GM10266 (cell line): ENCODE data around the gene SCLT1.

Experiments used
- DNase-seq: peaks from one replicate; pipeline ENCODE4 v3.0.0; 2012; ENCODE audit errors: extremely low spot score
- TF ChIP-seq, protein P1 (sequence below): IDR thresholded peaks from 2 replicates; pipeline ENCODE4 v1.5.1; 2012; ENCODE audit warnings: mild to moderate bottlenecking, low read depth; ENCODE audit not compliant: control insufficient read depth, insufficient read depth; ENCODE audit errors: missing control alignments

SCLT1 gene

DNA sequence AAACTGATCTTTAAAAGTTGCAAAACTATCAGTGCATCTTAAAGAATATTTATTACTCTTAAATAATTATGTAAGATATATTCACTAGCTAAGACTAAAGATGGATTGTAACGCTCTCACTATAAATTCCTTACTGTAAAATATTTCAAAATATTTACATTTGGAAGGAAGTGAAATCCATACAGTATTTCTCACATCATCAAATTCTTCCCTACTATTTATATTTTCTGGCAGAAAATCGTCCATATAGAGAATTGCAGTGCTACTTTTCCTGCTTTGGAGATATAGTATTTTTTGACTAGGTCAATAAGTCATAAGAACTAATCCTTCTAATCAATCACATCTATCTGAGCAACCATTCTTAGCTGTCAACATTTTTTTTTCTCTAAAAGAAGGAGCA is 52.9 kb downstream of the SCLT1 start:
- DNase-seq, result no peak
- TF ChIP-seq, protein P1, sequence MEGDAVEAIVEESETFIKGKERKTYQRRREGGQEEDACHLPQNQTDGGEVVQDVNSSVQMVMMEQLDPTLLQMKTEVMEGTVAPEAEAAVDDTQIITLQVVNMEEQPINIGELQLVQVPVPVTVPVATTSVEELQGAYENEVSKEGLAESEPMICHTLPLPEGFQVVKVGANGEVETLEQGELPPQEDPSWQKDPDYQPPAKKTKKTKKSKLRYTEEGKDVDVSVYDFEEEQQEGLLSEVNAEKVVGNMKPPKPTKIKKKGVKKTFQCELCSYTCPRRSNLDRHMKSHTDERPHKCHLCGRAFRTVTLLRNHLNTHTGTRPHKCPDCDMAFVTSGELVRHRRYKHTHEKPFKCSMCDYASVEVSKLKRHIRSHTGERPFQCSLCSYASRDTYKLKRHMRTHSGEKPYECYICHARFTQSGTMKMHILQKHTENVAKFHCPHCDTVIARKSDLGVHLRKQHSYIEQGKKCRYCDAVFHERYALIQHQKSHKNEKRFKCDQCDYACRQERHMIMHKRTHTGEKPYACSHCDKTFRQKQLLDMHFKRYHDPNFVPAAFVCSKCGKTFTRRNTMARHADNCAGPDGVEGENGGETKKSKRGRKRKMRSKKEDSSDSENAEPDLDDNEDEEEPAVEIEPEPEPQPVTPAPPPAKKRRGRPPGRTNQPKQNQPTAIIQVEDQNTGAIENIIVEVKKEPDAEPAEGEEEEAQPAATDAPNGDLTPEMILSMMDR, result no peak

DNA sequence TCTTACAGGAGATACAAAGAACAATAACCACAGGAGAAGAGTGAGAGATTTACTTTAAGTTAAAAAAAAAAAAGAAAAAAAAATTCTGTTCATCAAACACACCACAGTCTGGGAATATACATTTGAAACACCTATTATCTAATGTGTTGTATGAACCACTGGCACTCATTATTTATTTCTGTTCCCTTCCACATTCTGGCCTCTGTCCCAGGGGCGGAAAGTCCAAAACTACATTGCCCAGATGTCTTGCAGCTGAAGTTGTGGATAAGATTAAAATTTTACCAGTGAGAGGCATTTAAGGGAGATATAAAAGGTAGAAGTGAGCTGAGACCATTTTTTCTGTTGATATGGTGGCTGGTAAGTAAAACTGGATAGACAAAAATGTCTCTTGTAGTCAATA is 56.2 kb downstream of the SCLT1 start:
- TF ChIP-seq, protein P1, result no peak
- no peak for DNase-seq

DNA sequence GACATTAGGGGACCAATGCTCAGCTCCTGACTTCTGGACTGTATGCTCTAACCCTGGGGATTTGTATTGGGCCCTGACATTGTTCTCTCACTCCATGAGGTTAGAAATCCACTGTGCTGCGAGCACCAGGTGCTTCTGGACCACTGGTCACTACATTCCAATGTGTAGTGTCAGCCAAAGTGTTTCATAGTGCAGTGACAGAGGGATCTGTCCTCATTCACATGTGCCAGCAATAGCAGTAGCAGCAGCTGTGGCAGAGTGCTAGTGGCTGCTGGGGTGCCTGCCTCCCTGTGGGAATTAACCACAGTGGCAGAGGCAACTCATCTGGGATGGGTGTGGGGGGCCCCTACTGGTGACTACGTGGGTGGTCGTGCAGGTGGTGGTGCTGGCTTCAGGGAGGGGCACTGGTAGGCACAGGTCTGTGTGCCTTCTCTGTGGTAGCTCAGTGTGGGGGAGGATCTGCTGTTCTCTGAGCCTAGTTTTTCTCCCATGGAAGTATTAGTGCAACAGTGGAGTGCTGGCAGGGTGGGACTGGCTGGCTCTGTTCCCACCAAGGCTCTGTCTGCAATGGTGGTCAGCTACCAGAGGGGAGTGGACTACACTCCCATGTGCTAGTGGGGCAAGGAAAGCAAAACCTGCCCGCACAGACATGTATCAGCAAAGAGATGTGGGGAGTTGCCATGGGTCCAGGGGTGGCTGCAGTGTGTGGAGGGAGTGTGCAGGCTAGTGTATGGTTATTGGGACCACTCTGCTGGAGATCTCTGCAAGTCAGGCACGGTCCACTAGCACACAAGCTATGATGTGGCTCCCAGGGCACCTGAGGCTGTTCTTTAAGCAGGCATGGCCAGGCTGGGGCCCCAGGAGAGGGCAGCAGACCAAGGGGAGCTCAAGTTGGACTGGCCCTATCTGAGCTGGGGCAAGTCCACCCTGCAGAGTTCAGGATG is 78.5 kb downstream of the SCLT1 start:
- DNase-seq, result no peak
- TF ChIP-seq, protein P1, result no peak

GRCh38 chr4:129008096-129008495 is 85.2 kb downstream of the SCLT1 start:
- TF ChIP-seq, protein P1, result no peak
- DNase-seq, result no peak

DNA sequence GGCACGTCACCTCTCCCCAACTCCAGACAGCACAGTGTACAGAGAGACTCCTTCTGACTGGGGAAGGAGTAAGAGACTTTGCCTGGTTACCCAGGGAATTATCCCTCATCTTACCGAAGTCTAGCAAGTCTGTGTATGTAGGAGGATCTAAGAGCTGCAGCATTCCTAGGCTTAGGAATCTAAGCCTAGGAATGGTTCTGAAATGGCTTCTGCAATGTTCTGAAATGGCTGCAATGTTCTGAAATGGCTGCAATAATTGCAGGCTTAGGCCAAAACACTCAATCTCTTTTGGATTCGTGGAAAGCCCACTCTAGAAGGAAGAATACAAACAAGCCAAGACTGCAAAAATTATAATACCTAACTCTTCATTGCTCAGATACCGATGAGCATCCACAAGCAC is 106.4 kb downstream of the SCLT1 start:
- DNase-seq, result no peak
- TF ChIP-seq, protein P1, result no peak

- TF ChIP-seq, protein P1, result no peak
- DNase-seq, result no peak
These were observed 107.3 kb downstream of the SCLT1 start for GRCh38 chr4:128986019-128986418.
